Bronchial epithelial cell (primary cell): ENCODE data around the gene SRGAP1. TPM values are rescaled to one million over a fixed set of nuclear protein-coding genes. Genes with fewer than 3 reads are reported as not detected.
A peak's percentile ranks its signal among the peaks of the same experiment; 100 is the strongest.

ENCODE experiments used
- DNase-seq: peaks from one replicate; pipeline ENCODE4 v3.0.0-alpha.2; 2010; ENCODE audit warnings: low read depth
- FAIRE-seq: peaks from 2 replicates; lab custom pipeline; 2011; peaks lifted over from hg19 to GRCh38; lab: Jason Lieb, UNC
- H3K27me3 ChIP-seq: 2 replicates; pipeline ENCODE4 v1.5.1; 2011; ENCODE audit warnings: low read length; ENCODE audit not compliant: control insufficient read depth, insufficient read depth
- H3K36me3 ChIP-seq: 2 replicates; pipeline ENCODE4 v1.5.1; 2011; ENCODE audit warnings: low read length; ENCODE audit not compliant: control insufficient read depth, insufficient read depth
- H3K4me3 ChIP-seq: 2 replicates; pipeline ENCODE4 v1.5.1; 2011; ENCODE audit warnings: mild to moderate bottlenecking, low read depth, low read length, control low read depth
- total RNA-seq: library from RNA; depleted of rRNA; stranded (reverse); fragments of >200 nt; gene quantifications from 2 replicates; pipeline ENCODE4 v1.2.1, GENCODE V29; 2014
- TF ChIP-seq, protein P1 (sequence below): IDR thresholded peaks from 2 replicates; pipeline ENCODE4 v1.5.1; 2011; ENCODE audit warnings: mild to moderate bottlenecking, moderate library complexity, low read length, control low read depth, inconsistent platforms; ENCODE audit not compliant: insufficient read depth, severe bottlenecking

The SRGAP1 gene
- total RNA-seq, 1 donor from 2014 or later = 4.5 TPM

DNA sequence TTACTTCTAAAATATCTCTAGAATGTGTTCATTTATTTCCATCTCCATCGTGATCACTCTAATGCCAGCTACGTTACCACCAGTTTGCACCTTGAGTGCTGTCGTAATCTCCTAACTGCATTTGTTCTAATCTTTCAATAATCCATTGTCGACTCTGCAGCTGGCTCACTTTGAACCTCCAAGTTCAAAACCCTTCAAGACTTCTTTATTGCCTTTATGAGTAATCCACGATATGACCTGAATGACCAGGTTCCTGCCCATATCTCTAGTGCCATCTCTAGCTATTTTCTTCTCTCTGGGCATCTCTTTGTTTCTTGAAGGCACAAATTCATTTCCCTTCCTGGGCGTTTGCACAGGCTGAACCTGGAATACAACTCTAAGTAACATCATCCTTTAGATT, 76.7 kb downstream of the SRGAP1 start:
- TF ChIP-seq, protein P1, sequence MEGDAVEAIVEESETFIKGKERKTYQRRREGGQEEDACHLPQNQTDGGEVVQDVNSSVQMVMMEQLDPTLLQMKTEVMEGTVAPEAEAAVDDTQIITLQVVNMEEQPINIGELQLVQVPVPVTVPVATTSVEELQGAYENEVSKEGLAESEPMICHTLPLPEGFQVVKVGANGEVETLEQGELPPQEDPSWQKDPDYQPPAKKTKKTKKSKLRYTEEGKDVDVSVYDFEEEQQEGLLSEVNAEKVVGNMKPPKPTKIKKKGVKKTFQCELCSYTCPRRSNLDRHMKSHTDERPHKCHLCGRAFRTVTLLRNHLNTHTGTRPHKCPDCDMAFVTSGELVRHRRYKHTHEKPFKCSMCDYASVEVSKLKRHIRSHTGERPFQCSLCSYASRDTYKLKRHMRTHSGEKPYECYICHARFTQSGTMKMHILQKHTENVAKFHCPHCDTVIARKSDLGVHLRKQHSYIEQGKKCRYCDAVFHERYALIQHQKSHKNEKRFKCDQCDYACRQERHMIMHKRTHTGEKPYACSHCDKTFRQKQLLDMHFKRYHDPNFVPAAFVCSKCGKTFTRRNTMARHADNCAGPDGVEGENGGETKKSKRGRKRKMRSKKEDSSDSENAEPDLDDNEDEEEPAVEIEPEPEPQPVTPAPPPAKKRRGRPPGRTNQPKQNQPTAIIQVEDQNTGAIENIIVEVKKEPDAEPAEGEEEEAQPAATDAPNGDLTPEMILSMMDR = no peak
- Histone ChIP-seq H3K4me3 (no peak overlapping the region), H3K36me3 (no peaks in the 10 kb centered on the region), H3K27me3 (no peaks in the 10 kb centered on the region)
- DNase-seq = no peak
- no peak for FAIRE-seq

DNA sequence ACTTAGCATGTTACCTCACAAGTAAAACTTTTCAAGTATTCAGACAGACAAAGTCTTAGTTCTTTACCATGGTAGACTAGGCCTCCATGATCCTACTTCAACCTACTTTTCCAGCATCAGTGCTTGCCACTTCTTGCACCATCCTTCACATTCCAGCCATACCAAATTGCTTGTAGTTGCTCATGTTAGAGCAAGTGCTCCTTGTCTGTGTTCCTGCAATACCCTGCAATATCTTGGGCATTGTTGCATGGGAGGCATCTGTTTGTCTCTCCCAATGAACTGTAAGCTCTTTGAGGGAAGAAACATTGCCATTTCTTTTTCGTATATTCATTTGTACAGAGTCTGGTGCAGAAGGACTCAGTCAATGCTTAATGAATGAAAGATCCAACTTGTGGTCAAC, 78.0 kb downstream of the SRGAP1 start:
- TF ChIP-seq, protein P1 = no peak
- no peak overlapping the region for H3K4me3 ChIP-seq
- H3K36me3 ChIP-seq = no peaks in the 10 kb centered on the region
- peak; percentile 83 for DNase-seq
- no peaks in the 10 kb centered on the region for H3K27me3 ChIP-seq
- FAIRE-seq = no peak

DNA sequence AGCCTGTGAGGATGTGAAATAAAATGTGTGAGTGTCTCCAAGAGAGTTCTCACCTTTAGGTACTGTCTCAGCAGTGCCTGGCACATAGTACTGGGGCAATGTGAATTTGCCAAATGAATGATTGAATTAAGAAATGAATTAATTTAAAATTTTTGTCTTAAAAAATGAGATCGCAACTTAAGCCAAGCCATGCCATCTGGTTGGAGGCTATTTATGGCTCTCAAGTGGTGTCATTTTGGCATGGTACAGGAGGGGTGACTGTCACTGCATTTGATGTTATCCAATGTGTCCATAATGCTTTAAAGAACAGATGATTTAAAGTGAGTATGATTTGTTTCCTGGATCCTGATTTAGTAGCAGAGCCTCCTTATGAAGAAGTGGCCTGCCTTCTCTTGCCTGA, 80.3 kb downstream of the SRGAP1 start:
- H3K4me3 ChIP-seq = no peak overlapping the region
- DNase-seq (no peak), FAIRE-seq (no peak)
- no peaks in the 10 kb centered on the region for H3K36me3 ChIP-seq
- no peaks in the 10 kb centered on the region for H3K27me3 ChIP-seq
- TF ChIP-seq, protein P1 = no peak

DNA sequence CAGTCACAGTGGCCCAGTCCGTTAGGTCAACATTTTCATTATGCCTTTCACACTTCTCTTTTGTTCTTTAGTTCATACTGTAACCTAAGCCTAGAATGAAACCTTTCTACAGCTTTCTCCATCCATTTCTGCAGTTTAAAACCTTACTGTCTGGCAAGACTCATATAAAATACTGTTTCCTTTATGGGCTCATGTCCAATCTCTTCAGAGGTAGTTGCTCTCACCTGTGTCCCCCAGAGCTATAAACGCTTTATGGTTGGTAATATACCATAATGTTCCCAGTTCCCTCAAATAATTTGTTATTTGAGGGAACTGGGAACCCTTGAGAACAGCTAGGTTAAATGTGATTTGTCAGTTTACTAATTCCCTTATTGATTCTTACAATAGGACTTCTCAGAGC, 83.0 kb downstream of the SRGAP1 start:
- Histone ChIP-seq H3K4me3 (no peak overlapping the region), H3K27me3 (no peaks in the 10 kb centered on the region), H3K36me3 (no peaks in the 10 kb centered on the region)
- TF ChIP-seq, protein P1 = no peak
- no peak for DNase-seq
- FAIRE-seq = no peak

DNA sequence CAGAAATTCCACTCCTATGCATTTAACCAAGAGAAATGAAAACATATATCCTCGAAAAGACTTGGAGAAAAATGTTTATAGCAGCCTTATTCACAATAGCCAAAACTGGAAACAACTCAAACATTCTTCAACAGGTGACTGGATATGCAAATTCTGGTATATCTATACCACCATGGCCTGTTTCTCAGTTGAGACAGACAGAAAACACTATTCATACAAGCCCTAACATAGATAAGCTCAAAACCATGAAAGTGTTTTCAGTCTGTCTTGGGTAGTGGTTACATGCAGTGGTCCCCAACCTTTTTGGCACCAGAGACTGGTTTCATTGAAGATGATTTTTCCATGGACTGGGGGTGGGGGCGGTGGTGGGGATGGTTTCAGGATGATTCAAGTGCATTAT, 83.8 kb downstream of the SRGAP1 start:
- FAIRE-seq = no peak
- H3K4me3 ChIP-seq = no peak overlapping the region
- TF ChIP-seq, protein P1 = no peak

DNA sequence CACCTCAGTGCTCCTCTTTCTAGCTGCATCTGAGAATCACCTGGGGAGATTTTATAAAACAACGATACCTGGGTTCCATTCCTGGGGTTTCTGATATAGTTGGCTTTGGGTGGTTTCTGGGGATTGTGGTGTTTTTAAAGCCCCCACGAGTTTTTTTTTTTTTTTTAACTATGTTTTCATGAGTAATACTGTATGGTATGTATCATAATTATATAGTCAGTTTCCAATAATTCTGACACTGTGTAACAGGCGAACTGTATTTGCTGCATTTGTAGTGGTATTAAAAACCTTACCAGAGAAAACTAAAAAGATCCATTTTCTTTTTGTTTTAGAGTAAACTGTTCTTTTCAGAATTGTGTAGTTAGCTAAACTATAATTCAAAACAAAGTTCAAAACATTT, 84.9 kb downstream of the SRGAP1 start:
- H3K36me3 ChIP-seq = no peaks in the 10 kb centered on the region
- no peaks in the 10 kb centered on the region for H3K27me3 ChIP-seq
- FAIRE-seq (no peak), DNase-seq (no peak)
- TF ChIP-seq, protein P1 = no peak
- H3K4me3 ChIP-seq = no peak overlapping the region

More for the DNA sequence above, 83.8 kb downstream of the SRGAP1 start:
- Histone ChIP-seq H3K27me3 (no peaks in the 10 kb centered on the region), H3K36me3 (no peaks in the 10 kb centered on the region)
- DNase-seq = no peak
